CD14-positive monocyte (primary cell): ENCODE measurements around the gene ALG3. TPM values are rescaled to one million over a fixed set of nuclear protein-coding genes. Genes with fewer than 3 reads are reported as not detected.
A peak's percentile ranks its signal among the peaks of the same experiment; 100 is the strongest.

Experiments used
- DNase-seq, 3 donors: peaks; one replicate each; pipeline ENCODE4 v3.0.0-alpha.2; 2011 to 2022
- H2AFZ ChIP-seq: 2 replicates; pipeline ENCODE4 v1.6.0; 2012; ENCODE audit warnings: mild to moderate bottlenecking, low read depth, low read length, inconsistent platforms; ENCODE audit not compliant: insufficient read depth, poor library complexity, severe bottlenecking
- H3K27ac ChIP-seq, 2 donors: 1 replicate in 1 of 2; 2 replicates in 1 of 2; pipeline ENCODE4 v1.5.1; 2012 to 2013; ENCODE audit warnings: low read length in 2 of 2, control low read depth in 1 of 2, inconsistent platforms in 1 of 2, low read depth in 1 of 2, mild to moderate bottlenecking in 1 of 2
- H3K27me3 ChIP-seq, 2 donors: one replicate each; pipeline versions ENCODE4 v1.6.0 to v1.6.1; 2011 to 2013; ENCODE audit warnings: low read length in 2 of 2; ENCODE audit not compliant: control insufficient read depth in 2 of 2, insufficient read depth in 2 of 2
- H3K36me3 ChIP-seq, 2 donors: replicated peaks in 1 of 2; 1 replicate in 1 of 2; 2 replicates in 1 of 2; pipeline versions ENCODE4 v1.5.1 to v1.6.1; 2012 to 2013; ENCODE audit warnings: low read length in 2 of 2, control low read depth in 1 of 2, inconsistent platforms in 1 of 2, mild to moderate bottlenecking in 1 of 2; ENCODE audit not compliant: insufficient read depth in 2 of 2, control insufficient read depth in 1 of 2
- H3K4me1 ChIP-seq, 2 donors: 1 replicate in 1 of 2; 2 replicates in 1 of 2; pipeline versions ENCODE4 v1.5.1 to v1.6.1; 2012 to 2013; ENCODE audit warnings: low read length in 2 of 2, control low read depth in 1 of 2, inconsistent platforms in 1 of 2, mild to moderate bottlenecking in 1 of 2, moderate library complexity in 1 of 2; ENCODE audit not compliant: insufficient read depth in 2 of 2, control insufficient read depth in 1 of 2
- H3K4me2 ChIP-seq: replicated peaks from 2 replicates; pipeline ENCODE3; 2012; ENCODE audit warnings: low read length, moderate library complexity, mild to moderate bottlenecking; ENCODE audit not compliant: poor library complexity, severe bottlenecking; ENCODE audit errors: extremely low read depth
- H3K4me3 ChIP-seq, 3 experiments: fragments of 200-600 bp in 1 of 3; sonication (generic) in 1 of 3; replicated peaks in 1 of 3; 1 replicate in 2 of 3; 2 replicates in 1 of 3; pipeline ENCODE4 v1.5.1; 2011 to 2013; ENCODE audit warnings: low read length in 3 of 3, mild to moderate bottlenecking in 3 of 3, control low read depth in 2 of 3, low read depth in 2 of 3, inconsistent platforms in 1 of 3, moderate library complexity in 1 of 3
- H3K79me2 ChIP-seq: 2 replicates; pipeline ENCODE4 v1.6.0; 2012; ENCODE audit warnings: mild to moderate bottlenecking, control low read depth, inconsistent platforms, low read length, moderate library complexity; ENCODE audit not compliant: insufficient read depth
- H3K9ac ChIP-seq: 2 replicates; pipeline ENCODE4 v1.6.0; 2017; ENCODE audit warnings: low read length, mild to moderate bottlenecking; ENCODE audit not compliant: insufficient read depth, poor library complexity, severe bottlenecking
- H3K9me3 ChIP-seq, 2 donors: replicated peaks in 1 of 2; 1 replicate in 1 of 2; 2 replicates in 1 of 2; pipeline versions ENCODE4 v1.5.1 to v1.6.1; 2012 to 2013; ENCODE audit warnings: low read length in 2 of 2, control low read depth in 1 of 2; ENCODE audit not compliant: control insufficient read depth in 1 of 2, insufficient read depth in 1 of 2
- H4K20me1 ChIP-seq: 2 replicates; pipeline ENCODE4 v1.6.0; 2012; ENCODE audit warnings: mild to moderate bottlenecking, low read length, control low read depth, moderate library complexity; ENCODE audit not compliant: insufficient read depth
- H3K27ac Mint-ChIP-seq, 7 donors: one replicate each; pipeline ENCODE4 v1.8.0; 2020; ENCODE audit warnings: mild to moderate bottlenecking in 7 of 7, mixed read lengths in 7 of 7, moderate library complexity in 6 of 7, inconsistent platforms in 2 of 7
- H3K27me3 Mint-ChIP-seq, 3 donors: one replicate each; pipeline ENCODE4 v1.8.0; 2021 to 2022; ENCODE audit warnings: low read depth in 3 of 3, mild to moderate bottlenecking in 3 of 3, mixed read lengths in 3 of 3, moderate library complexity in 3 of 3, inconsistent platforms in 1 of 3
- H3K36me3 Mint-ChIP-seq, 2 donors: one replicate each; pipeline ENCODE4 v1.8.0; 2020; ENCODE audit warnings: mixed read lengths in 2 of 2, inconsistent platforms in 1 of 2, mild to moderate bottlenecking in 1 of 2
- H3K4me1 Mint-ChIP-seq: one replicate; pipeline ENCODE4 v1.8.0; 2020; ENCODE audit warnings: mild to moderate bottlenecking, mixed read lengths
- H3K4me3 Mint-ChIP-seq, 2 donors: one replicate each; pipeline ENCODE4 v1.8.0; 2020; ENCODE audit warnings: mild to moderate bottlenecking in 2 of 2, mixed read lengths in 2 of 2, moderate library complexity in 1 of 2
- H3K9me3 Mint-ChIP-seq, 7 donors: one replicate each; pipeline ENCODE4 v1.8.0; 2020 to 2022; ENCODE audit warnings: mixed read lengths in 7 of 7, mild to moderate bottlenecking in 6 of 7, moderate library complexity in 6 of 7, inconsistent platforms in 2 of 7
- CTCF ChIP-seq: fragments of 200-600 bp; IDR thresholded peaks from one replicate; pipeline ENCODE4 v1.8.0; 2022; ENCODE audit warnings: antibody characterized with exemption, mild to moderate bottlenecking
- WGBS: methylation state at CpG from one replicate; pipeline ENCODE4 v1.1.5; 2013; ENCODE audit warnings: missing lambda C conversion rate; ENCODE audit not compliant: insufficient coverage; 5-methylcytosine and 5-hydroxymethylcytosine counted together
- intact Hi-C, 2 donors: fragments of 100-400 bp; cut with micrococcal nuclease; formaldehyde crosslinking; loops; one replicate each; pipeline versions ENCODE4 v1.15.0 to v1.15.1; 2023
- polyA plus RNA-seq, 3 donors: library from polyadenylated mRNA; depleted of rRNA in 1 of 3; unstranded in 2 of 3; stranded (reverse) in 1 of 3; fragments of 300-500 nt in 2 of 3; fragments of >200 nt in 1 of 3; fragmentation: Illumina TruSeq in 2 of 3; gene quantifications; 1 replicate in 2 of 3; 2 replicates in 1 of 3; pipeline ENCODE4 v1.2.3, GENCODE V29; 2012 to 2021

The ALG3 gene
- polyA plus RNA-seq, 3 donors: 29.0 to 60.8 (median 56.4) TPM

DNA sequence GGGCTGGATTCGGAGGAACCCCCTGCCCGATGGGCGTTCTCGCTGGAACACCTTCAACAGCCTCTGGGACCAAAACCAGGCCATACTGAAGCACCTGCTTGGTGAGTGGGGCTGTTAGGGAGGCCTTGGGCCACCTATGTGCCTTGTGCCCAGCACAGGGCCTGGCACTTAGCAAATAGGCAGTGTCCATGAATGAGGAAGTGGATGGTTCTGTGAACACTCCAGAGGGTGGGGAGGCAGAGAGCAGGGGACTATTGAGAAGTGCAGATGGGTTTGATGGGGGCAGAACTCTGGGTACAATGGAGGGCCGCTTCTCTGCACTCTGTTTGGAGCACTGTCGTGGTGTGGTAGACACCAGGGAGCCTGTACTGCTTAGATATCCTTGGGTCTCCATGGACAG is 28.6 kb upstream of the ALG3 start:
- DNase-seq: no peak
- intact Hi-C loops: no loop called here
- Histone ChIP-seq H3K4me2 (no peak overlapping the region), H2AFZ (no peak overlapping the region), H3K36me3 (no peaks in the 10 kb centered on the region), H4K20me1 (no peaks in the 10 kb centered on the region), H3K4me3 (no peak overlapping the region), H3K9ac (no peak overlapping the region), H3K4me1 (no peaks in the 10 kb centered on the region), H3K27me3 (peaks cover 22 to 56% of the 10 kb centered on the region in 2 donors), H3K79me2 (no peaks in the 10 kb centered on the region), H3K27ac (no peak overlapping the region), H3K9me3 (peaks cover 0 to 10% of the 10 kb centered on the region in 2 donors)
- WGBS: 96% methylated on average over 6 of the region's 6 CpGs
- Mint-ChIP-seq H3K27me3 (peaks cover 40 to 72% (median 56%) of the 10 kb centered on the region in 3 donors), H3K27ac (no peak overlapping the region), H3K9me3 (peaks cover 0 to 10% (median 0%) of the 10 kb centered on the region in 7 donors), H3K4me1 (peaks cover 2% of the 10 kb centered on the region), H3K4me3 (peak overlapping the region in 1 of 2 donors; percentile 39), H3K36me3 (peaks cover 0 to 5% of the 10 kb centered on the region in 2 donors)
- TF ChIP-seq CTCF: no peak

- H3K27ac Mint-ChIP-seq: no peak within 1 kb of the TSS
- H3K4me1 ChIP-seq: no peaks in the 10 kb centered on the region
- no peak for TF ChIP-seq CTCF
- peaks cover 0 to 10% (median 0%) of the 10 kb centered on the region in 7 donors for H3K9me3 Mint-ChIP-seq
- no peak within 1 kb of the TSS for H3K27ac ChIP-seq
- DNase-seq: no peak
- H3K36me3 ChIP-seq: no peaks in the 10 kb centered on the region
- H3K9ac ChIP-seq: no peak within 1 kb of the TSS
- H2AFZ ChIP-seq: no peak within 1 kb of the TSS
- no peak within 1 kb of the TSS for H3K4me3 ChIP-seq
- 16% methylated on average over 57 of the region's 65 CpGs for WGBS
- H3K79me2 ChIP-seq: no peaks in the 10 kb centered on the region
- no peaks in the 10 kb centered on the region for H4K20me1 ChIP-seq
- peaks cover 44 to 81% (median 62%) of the 10 kb centered on the region in 3 donors for H3K27me3 Mint-ChIP-seq
- no peak within 1 kb of the TSS for H3K4me2 ChIP-seq
- H3K36me3 Mint-ChIP-seq: peaks cover 0 to 5% of the 10 kb centered on the region in 2 donors
- H3K4me3 Mint-ChIP-seq: peak within 1 kb of the TSS in 1 of 2 donors; percentile 68
- intact Hi-C loops: no loop called here
- peaks cover 0 to 10% of the 10 kb centered on the region in 2 donors for H3K9me3 ChIP-seq
- H3K4me1 Mint-ChIP-seq: peaks cover 2% of the 10 kb centered on the region
- H3K27me3 ChIP-seq: peaks cover 22 to 56% of the 10 kb centered on the region in 2 donors
Observed at GRCh38 chr3:184275961-184276910, 27.5 kb upstream of the ALG3 start, which contains the start of gene ECE2. TSS of gene ECE2 (plus strand) at chr3:184276022. CDS start at chr3:184276154, 132 bp downstream.
